Mesothelial cell of epicardium (in vitro differentiated cells): ENCODE data around the gene ACMSD. TPM values are rescaled to one million over a fixed set of nuclear protein-coding genes. Genes with fewer than 3 reads are reported as not detected.

Experiments used
- DNase-seq, 2 experiments: peaks; one replicate each; pipeline ENCODE4 v3.0.0; 2021; ENCODE audit warnings: low spot score in 2 of 2; ENCODE audit not compliant: unreplicated experiment in 2 of 2
- H3K27ac Mint-ChIP-seq: 2 replicates; pipeline ENCODE4 v1.8.0; 2021; ENCODE audit warnings: mixed read lengths
- H3K27me3 Mint-ChIP-seq: 2 replicates; pipeline ENCODE4 v1.8.0; 2021; ENCODE audit warnings: low read depth, mixed read lengths
- H3K36me3 Mint-ChIP-seq: 2 replicates; pipeline ENCODE4 v1.8.0; 2021; ENCODE audit warnings: mixed read lengths
- H3K4me1 Mint-ChIP-seq: 2 replicates; pipeline ENCODE4 v1.8.0; 2021; ENCODE audit warnings: mixed read lengths
- H3K4me3 Mint-ChIP-seq: 2 replicates; pipeline ENCODE4 v1.8.0; 2021; ENCODE audit warnings: mild to moderate bottlenecking, moderate library complexity, mixed read lengths
- H3K9me3 Mint-ChIP-seq: 2 replicates; pipeline ENCODE4 v1.8.0; 2021; ENCODE audit warnings: mixed read lengths
- total RNA-seq: library from RNA; stranded (reverse); gene quantifications from 3 replicates; pipeline ENCODE4 v1.2.1, GENCODE V29; 2021
- TF ChIP-seq, protein P1 (sequence below): fragments of 200-600 bp; sonication (generic); IDR thresholded peaks from one replicate; pipeline ENCODE4 v1.5.0; 2021; ENCODE audit warnings: antibody characterized with exemption; ENCODE audit not compliant: unreplicated experiment

The ACMSD gene
- total RNA-seq, 1 donor from 2014 or later, result not detected

- Mint-ChIP-seq H3K36me3 (peaks cover 2% of the 10 kb centered on the region), H3K27me3 (no peaks in the 10 kb centered on the region), H3K4me1 (no peaks in the 10 kb centered on the region), H3K9me3 (no peaks in the 10 kb centered on the region), H3K27ac (no peak overlapping the region), H3K4me3 (no peak overlapping the region)
- TF ChIP-seq, protein P1, sequence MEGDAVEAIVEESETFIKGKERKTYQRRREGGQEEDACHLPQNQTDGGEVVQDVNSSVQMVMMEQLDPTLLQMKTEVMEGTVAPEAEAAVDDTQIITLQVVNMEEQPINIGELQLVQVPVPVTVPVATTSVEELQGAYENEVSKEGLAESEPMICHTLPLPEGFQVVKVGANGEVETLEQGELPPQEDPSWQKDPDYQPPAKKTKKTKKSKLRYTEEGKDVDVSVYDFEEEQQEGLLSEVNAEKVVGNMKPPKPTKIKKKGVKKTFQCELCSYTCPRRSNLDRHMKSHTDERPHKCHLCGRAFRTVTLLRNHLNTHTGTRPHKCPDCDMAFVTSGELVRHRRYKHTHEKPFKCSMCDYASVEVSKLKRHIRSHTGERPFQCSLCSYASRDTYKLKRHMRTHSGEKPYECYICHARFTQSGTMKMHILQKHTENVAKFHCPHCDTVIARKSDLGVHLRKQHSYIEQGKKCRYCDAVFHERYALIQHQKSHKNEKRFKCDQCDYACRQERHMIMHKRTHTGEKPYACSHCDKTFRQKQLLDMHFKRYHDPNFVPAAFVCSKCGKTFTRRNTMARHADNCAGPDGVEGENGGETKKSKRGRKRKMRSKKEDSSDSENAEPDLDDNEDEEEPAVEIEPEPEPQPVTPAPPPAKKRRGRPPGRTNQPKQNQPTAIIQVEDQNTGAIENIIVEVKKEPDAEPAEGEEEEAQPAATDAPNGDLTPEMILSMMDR, result no peak
- DNase-seq, result no peak
These were observed 25.0 kb downstream of the ACMSD start for GRCh38 chr2:134863446-134863845.

GRCh38 chr2:134865067-134865787, 26.8 kb downstream of the ACMSD start:
- Mint-ChIP-seq H3K4me3 (no peak overlapping the region), H3K9me3 (no peaks in the 10 kb centered on the region), H3K36me3 (peaks cover 2% of the 10 kb centered on the region), H3K4me1 (no peaks in the 10 kb centered on the region), H3K27ac (no peak overlapping the region), H3K27me3 (no peaks in the 10 kb centered on the region)
- TF ChIP-seq, protein P1, result no peak
- no peak for DNase-seq

- DNase-seq, result no peak
- Mint-ChIP-seq H3K4me1 (no peaks in the 10 kb centered on the region), H3K27me3 (no peaks in the 10 kb centered on the region), H3K27ac (no peak overlapping the region), H3K4me3 (no peak overlapping the region), H3K9me3 (no peaks in the 10 kb centered on the region), H3K36me3 (peaks cover 2% of the 10 kb centered on the region)
- TF ChIP-seq, protein P1, result no peak
These were observed 28.2 kb downstream of the ACMSD start for GRCh38 chr2:134866498-134867099.

GRCh38 chr2:134869946-134870736, 31.7 kb downstream of the ACMSD start:
- Mint-ChIP-seq H3K36me3 (peaks cover 2% of the 10 kb centered on the region), H3K9me3 (no peaks in the 10 kb centered on the region), H3K27me3 (no peaks in the 10 kb centered on the region), H3K4me1 (no peaks in the 10 kb centered on the region), H3K27ac (no peak overlapping the region), H3K4me3 (no peak overlapping the region)
- TF ChIP-seq, protein P1, result no peak
- no peak for DNase-seq

- no peaks in the 10 kb centered on the region for H3K4me1 Mint-ChIP-seq
- no peaks in the 10 kb centered on the region for H3K36me3 Mint-ChIP-seq
- H3K4me3 Mint-ChIP-seq, result no peak overlapping the region
- H3K27me3 Mint-ChIP-seq, result no peaks in the 10 kb centered on the region
- peaks cover 8% of the 10 kb centered on the region for H3K9me3 Mint-ChIP-seq
- no peak overlapping the region for H3K27ac Mint-ChIP-seq
- TF ChIP-seq, protein P1, result no peak
- DNase-seq, result no peak
These were observed 34.7 kb downstream of the ACMSD start for GRCh38 chr2:134873152-134873551.
